ENCODE results near the gene SH2D7.

The SH2D7 gene

DNA sequence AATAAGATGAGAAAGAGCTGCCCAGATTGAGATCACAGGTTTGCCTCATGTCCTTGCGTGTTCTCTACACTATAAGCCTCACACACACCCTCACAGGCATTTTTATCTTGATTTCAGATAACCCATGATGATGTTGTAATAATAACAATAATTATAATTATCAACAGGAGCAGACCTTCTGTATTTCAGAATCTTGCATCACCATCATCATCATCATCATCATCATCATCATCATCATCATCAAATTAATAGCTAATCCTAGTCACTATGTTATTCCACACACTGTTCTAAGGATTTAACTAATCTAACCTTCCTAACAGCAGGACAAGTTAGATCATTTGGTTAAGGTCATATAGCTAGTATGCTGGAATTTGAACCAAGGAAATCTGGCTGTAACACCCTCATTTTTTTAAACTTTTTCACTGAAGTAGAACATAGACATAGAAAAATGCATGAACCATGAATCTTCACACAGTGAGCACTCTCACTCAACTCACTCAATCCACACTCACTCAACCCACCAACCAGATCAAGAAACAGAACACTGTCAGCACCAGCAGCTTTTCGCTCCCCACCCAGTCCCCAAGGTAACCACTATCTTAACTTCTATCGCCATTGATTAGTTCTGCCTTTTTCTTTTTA lies 1.8 kb upstream of the SH2D7 start:
- no peak overlapping the region for H3K4me3 ChIP-seq (ENCODE audit: low read depth, low read length)
- peak; percentile 50 for DNase-seq (ENCODE audit: low read depth)
- TF ChIP-seq, protein P1, sequence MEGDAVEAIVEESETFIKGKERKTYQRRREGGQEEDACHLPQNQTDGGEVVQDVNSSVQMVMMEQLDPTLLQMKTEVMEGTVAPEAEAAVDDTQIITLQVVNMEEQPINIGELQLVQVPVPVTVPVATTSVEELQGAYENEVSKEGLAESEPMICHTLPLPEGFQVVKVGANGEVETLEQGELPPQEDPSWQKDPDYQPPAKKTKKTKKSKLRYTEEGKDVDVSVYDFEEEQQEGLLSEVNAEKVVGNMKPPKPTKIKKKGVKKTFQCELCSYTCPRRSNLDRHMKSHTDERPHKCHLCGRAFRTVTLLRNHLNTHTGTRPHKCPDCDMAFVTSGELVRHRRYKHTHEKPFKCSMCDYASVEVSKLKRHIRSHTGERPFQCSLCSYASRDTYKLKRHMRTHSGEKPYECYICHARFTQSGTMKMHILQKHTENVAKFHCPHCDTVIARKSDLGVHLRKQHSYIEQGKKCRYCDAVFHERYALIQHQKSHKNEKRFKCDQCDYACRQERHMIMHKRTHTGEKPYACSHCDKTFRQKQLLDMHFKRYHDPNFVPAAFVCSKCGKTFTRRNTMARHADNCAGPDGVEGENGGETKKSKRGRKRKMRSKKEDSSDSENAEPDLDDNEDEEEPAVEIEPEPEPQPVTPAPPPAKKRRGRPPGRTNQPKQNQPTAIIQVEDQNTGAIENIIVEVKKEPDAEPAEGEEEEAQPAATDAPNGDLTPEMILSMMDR (conservative IDR thresholded peaks at IDR 0.05; ENCODE audit: low read depth, low read length): no peak

DNA sequence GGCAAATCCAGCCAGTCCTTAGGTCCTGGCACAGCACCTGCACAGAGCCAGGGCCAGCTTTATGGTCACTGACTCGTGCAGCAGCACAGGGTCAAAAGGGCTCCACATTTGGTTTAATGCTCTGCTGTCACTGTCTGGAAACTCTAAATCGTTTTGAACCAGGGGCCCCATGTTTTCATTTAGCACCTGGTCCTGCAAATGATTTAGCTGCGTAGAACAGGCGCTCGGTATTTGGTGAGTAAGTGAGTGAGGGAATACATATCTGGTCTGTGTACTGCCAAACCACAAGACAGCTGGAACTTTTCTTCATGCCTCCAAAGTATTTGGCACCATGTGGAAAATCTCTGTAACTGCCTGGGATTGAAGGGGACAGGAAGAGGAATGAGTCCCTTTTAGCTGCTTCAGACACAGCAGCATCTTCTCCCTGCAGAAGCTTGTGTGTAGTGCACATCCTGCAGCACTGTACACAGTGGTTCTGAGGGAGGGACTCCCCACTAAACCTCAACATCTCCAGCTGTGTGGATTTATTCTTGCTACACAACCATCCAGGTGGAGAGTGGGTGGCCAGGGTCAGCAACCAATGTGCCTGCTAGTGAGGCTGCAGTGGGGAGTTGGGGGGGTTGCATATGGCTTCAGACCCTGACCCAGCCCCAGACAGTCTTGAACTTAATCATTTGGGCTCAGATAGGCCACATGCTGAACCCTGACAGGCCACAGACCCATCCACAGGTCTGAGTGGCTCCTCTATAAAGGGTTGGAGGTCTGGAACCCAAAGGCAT lies 1.1 kb downstream of the SH2D7 start:
- DNase-seq (ENCODE audit: low read depth): peak; percentile 88
- H3K4me3 ChIP-seq (ENCODE audit: low read depth, low read length): no peak overlapping the region
- TF ChIP-seq, protein P1 (conservative IDR thresholded peaks at IDR 0.05; ENCODE audit: low read depth, low read length): no peak

DNA sequence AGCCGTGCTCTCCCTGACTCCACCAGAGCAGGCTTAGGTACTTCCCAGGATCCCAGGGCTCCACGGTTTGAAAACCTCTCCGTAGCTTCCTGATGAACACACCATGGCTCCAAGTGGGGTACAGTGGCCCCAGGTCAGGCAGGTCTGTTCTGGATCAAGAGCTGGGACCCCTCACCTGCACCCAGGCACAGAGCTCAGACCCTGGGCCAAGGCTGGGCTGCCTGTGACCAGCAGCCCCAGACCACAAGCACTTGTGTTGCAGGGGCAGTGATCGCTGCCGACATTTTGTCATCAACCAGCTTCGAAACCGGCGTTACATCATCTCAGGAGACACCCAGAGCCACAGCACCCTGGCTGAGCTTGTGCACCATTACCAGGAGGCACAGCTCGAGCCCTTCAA lies 5.3 kb downstream of the SH2D7 start:
- no peak overlapping the region for H3K4me3 ChIP-seq (ENCODE audit: low read depth, low read length)
- TF ChIP-seq, protein P1 (conservative IDR thresholded peaks at IDR 0.05; ENCODE audit: low read depth, low read length): no peak
- DNase-seq (ENCODE audit: low read depth): no peak

DNA sequence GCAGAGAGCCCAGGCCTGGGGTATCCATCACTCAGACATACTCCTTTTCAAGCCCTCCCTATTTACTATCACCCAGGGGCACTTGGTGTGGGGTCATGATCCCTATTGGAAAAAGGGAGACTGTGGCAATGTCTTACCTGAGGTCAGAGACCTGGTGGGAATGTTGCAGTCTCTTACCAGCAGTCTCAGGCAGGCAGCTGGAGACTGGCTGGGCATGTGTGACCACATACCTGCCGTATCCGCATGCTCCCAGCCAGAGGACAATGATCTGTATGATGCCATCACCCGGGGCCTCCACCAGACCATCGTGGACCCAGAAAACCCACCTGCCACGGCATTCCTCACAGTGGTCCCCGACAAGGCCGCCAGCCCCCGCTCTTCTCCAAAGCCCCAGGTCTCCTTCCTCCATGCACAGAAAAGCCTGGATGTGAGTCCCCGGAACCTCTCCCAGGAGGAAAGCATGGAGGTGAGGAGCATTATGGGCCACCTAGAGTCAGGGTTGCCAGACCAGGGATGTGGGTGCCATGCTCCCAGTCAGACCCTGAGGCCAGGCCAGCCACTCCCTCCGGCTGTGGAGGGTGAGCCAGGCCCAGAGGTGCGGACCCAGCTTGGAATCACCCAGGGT lies 5.9 kb downstream of the SH2D7 start:
- no peak for DNase-seq (ENCODE audit: low read depth)
- TF ChIP-seq, protein P1 (conservative IDR thresholded peaks at IDR 0.05; ENCODE audit: low read depth, low read length): no peak

DNA sequence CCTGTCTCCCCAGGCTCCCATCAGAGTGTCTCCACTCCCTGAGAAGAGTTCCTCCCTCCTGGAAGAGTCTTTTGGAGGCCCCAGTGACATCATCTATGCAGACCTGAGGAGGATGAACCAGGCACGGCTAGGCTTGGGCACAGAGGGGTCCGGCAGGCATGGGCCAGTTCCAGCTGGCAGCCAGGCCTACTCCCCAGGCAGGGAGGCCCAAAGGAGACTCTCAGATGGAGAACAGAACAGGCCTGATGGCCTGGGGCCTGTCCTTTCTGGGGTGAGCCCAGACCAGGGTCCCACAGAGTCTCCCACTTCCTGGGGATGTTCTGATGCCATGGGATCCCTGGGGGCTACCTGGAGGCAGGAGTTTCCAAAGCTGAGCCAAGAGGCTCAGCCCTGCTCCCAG lies 8.5 kb downstream of the SH2D7 start:
- H3K4me3 ChIP-seq (ENCODE audit: low read depth, low read length): no peak overlapping the region
- no peak for DNase-seq (ENCODE audit: low read depth)
- TF ChIP-seq, protein P1 (conservative IDR thresholded peaks at IDR 0.05; ENCODE audit: low read depth, low read length): no peak

More for the DNA sequence above, 5.9 kb downstream of the SH2D7 start:
- H3K4me3 ChIP-seq (ENCODE audit: low read depth, low read length): no peak overlapping the region

DNA sequence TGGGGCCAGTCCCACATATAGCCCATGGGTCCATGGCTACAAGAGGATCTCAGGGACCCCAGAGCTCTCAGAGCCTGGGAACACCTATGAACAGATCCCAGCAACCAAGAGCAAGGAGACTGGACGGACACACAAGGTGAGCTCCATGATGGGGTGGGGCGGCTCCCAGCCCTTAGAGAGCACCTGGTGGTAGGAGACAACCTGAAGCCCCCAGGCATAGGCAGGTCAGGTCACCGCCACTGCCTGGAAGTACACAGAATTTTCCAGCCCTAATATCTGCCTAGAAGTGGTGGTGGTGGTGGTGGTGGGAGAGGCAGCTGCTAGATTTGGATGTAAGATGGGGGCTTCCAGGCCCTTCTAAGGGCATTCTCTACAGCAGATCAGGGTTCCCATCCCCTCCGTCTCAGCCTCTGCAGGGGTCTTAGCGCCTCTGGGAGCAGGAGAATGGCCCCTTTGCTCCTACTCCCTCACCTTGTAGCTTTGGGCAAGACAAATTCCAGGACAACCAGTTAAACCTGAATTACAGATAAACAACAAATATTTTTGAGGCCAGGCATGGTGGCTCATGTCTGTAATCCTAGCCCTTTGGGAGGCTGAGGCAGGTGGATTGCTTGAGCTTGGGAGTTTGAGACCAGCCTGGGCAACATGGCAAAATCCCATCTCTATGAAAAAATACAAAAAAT lies 9.2 kb downstream of the SH2D7 start:
- no peak for DNase-seq (ENCODE audit: low read depth)
- TF ChIP-seq, protein P1 (conservative IDR thresholded peaks at IDR 0.05; ENCODE audit: low read depth, low read length): no peak
- H3K4me3 ChIP-seq (ENCODE audit: low read depth, low read length): no peak overlapping the region

Data from choroid plexus epithelial cell (primary cell).